Measurements from ENCODE around the gene GPC1. TPM values are rescaled to one million over a fixed set of nuclear protein-coding genes. Genes with fewer than 3 reads are reported as not detected.

Gene GPC1
- total RNA-seq, 2 experiments from 2014 or later = 3.4 to 4.7 TPM

- Mint-ChIP-seq H3K27me3 (peaks cover 6% of the 10 kb centered on the region), H3K9me3 (no peaks in the 10 kb centered on the region), H3K36me3 (no peaks in the 10 kb centered on the region), H3K4me3 (no peak overlapping the region), H3K27ac (no peak overlapping the region), H3K4me1 (no peaks in the 10 kb centered on the region)
- DNase-seq (no peak), ATAC-seq (ENCODE audit: low read depth) (no peak)
- POLR2A ChIA-PET = no interaction called here
These were observed 33.5 kb upstream of the GPC1 start for GRCh38 chr2:240401781-240402551.

GRCh38 chr2:240402566-240403272, 32.7 kb upstream of the GPC1 start:
- H3K27ac Mint-ChIP-seq = no peak overlapping the region

GRCh38 chr2:240403396-240404104, 31.9 kb upstream of the GPC1 start:
- ATAC-seq (ENCODE audit: low read depth) (no peak), DNase-seq (no peak)
- POLR2A ChIA-PET = no interaction called here
- Mint-ChIP-seq H3K9me3 (no peaks in the 10 kb centered on the region), H3K27me3 (peaks cover 6% of the 10 kb centered on the region), H3K36me3 (no peaks in the 10 kb centered on the region), H3K4me1 (no peaks in the 10 kb centered on the region), H3K4me3 (no peak overlapping the region), H3K27ac (no peak overlapping the region)

More at GRCh38 chr2:240402566-240403272, 32.7 kb upstream of the GPC1 start:
- POLR2A ChIA-PET = no interaction called here
- H3K4me3 Mint-ChIP-seq = no peak overlapping the region
- ATAC-seq (ENCODE audit: low read depth) (no peak), DNase-seq (no peak)
- no peaks in the 10 kb centered on the region for H3K9me3 Mint-ChIP-seq
- no peaks in the 10 kb centered on the region for H3K36me3 Mint-ChIP-seq
- peaks cover 6% of the 10 kb centered on the region for H3K27me3 Mint-ChIP-seq
- H3K4me1 Mint-ChIP-seq = no peaks in the 10 kb centered on the region

- no peaks in the 10 kb centered on the region for H3K9me3 Mint-ChIP-seq
- peaks cover 9% of the 10 kb centered on the region for H3K27me3 Mint-ChIP-seq
- H3K36me3 Mint-ChIP-seq = no peaks in the 10 kb centered on the region
- POLR2A ChIA-PET = no interaction called here
- DNase-seq = no peak
- H3K4me1 Mint-ChIP-seq = no peaks in the 10 kb centered on the region
- no peak overlapping the region for H3K4me3 Mint-ChIP-seq
- H3K27ac Mint-ChIP-seq = no peak overlapping the region
- ATAC-seq (ENCODE audit: low read depth) = no peak
These were observed 31.1 kb upstream of the GPC1 start for GRCh38 chr2:240404174-240404852.

- H3K27ac Mint-ChIP-seq = no peak overlapping the region
- no peaks in the 10 kb centered on the region for H3K36me3 Mint-ChIP-seq
- peaks cover 9% of the 10 kb centered on the region for H3K27me3 Mint-ChIP-seq
- no peaks in the 10 kb centered on the region for H3K4me1 Mint-ChIP-seq
- DNase-seq (no peak), ATAC-seq (ENCODE audit: low read depth) (no peak)
- H3K4me3 Mint-ChIP-seq = no peak overlapping the region
- no peaks in the 10 kb centered on the region for H3K9me3 Mint-ChIP-seq
- POLR2A ChIA-PET = no interaction called here
These were observed 30.3 kb upstream of the GPC1 start for GRCh38 chr2:240405133-240405532.

GRCh38 chr2:240405684-240406313, 29.7 kb upstream of the GPC1 start:
- Mint-ChIP-seq H3K36me3 (no peaks in the 10 kb centered on the region), H3K27me3 (peaks cover 9% of the 10 kb centered on the region), H3K27ac (no peak overlapping the region), H3K4me1 (no peaks in the 10 kb centered on the region), H3K4me3 (no peak overlapping the region), H3K9me3 (no peaks in the 10 kb centered on the region)
- no peak for DNase-seq
- POLR2A ChIA-PET = no interaction called here
- ATAC-seq (ENCODE audit: low read depth) = no peak

GRCh38 chr2:240407090-240407489, 28.4 kb upstream of the GPC1 start:
- POLR2A ChIA-PET = no interaction called here
- Mint-ChIP-seq H3K36me3 (no peaks in the 10 kb centered on the region), H3K9me3 (no peaks in the 10 kb centered on the region), H3K4me3 (no peak overlapping the region), H3K4me1 (no peaks in the 10 kb centered on the region), H3K27me3 (peaks cover 9% of the 10 kb centered on the region), H3K27ac (no peak overlapping the region)
- no peak for ATAC-seq (ENCODE audit: low read depth)
- DNase-seq = no peak

- Mint-ChIP-seq H3K27me3 (peaks cover 10% of the 10 kb centered on the region), H3K36me3 (no peaks in the 10 kb centered on the region), H3K4me1 (no peaks in the 10 kb centered on the region), H3K27ac (no peak overlapping the region), H3K9me3 (no peaks in the 10 kb centered on the region), H3K4me3 (no peak overlapping the region)
- POLR2A ChIA-PET = no interaction called here
- no peak for ATAC-seq (ENCODE audit: low read depth)
- no peak for DNase-seq
These were observed 25.5 kb upstream of the GPC1 start for GRCh38 chr2:240410004-240410403.

- ATAC-seq (ENCODE audit: low read depth) (no peak), DNase-seq (no peak)
- H3K36me3 Mint-ChIP-seq = no peaks in the 10 kb centered on the region
- H3K9me3 Mint-ChIP-seq = no peaks in the 10 kb centered on the region
- no peak overlapping the region for H3K27ac Mint-ChIP-seq
- H3K4me3 Mint-ChIP-seq = no peak overlapping the region
- H3K27me3 Mint-ChIP-seq = peaks cover 8% of the 10 kb centered on the region
- POLR2A ChIA-PET = no interaction called here
- H3K4me1 Mint-ChIP-seq = no peaks in the 10 kb centered on the region
These were observed 24.7 kb upstream of the GPC1 start for GRCh38 chr2:240410808-240411207.

GRCh38 chr2:240411261-240412160, 24.0 kb upstream of the GPC1 start:
- Mint-ChIP-seq H3K36me3 (no peaks in the 10 kb centered on the region), H3K27me3 (peaks cover 8% of the 10 kb centered on the region), H3K27ac (no peak overlapping the region), H3K9me3 (no peaks in the 10 kb centered on the region), H3K4me1 (no peaks in the 10 kb centered on the region), H3K4me3 (no peak overlapping the region)
- no peak for ATAC-seq (ENCODE audit: low read depth)
- no peak for DNase-seq
- POLR2A ChIA-PET = no interaction called here

- DNase-seq (no peak), ATAC-seq (ENCODE audit: low read depth) (no peak)
- Mint-ChIP-seq H3K4me1 (no peaks in the 10 kb centered on the region), H3K27me3 (peaks cover 8% of the 10 kb centered on the region), H3K27ac (no peak overlapping the region), H3K9me3 (no peaks in the 10 kb centered on the region), H3K36me3 (no peaks in the 10 kb centered on the region), H3K4me3 (no peak overlapping the region)
- POLR2A ChIA-PET = no interaction called here
These were observed 23.1 kb upstream of the GPC1 start for GRCh38 chr2:240412211-240412861.
